Esophagus squamous epithelium (tissue), 5 donors: ENCODE results near the gene SLC17A5. TPM values are rescaled to one million over a fixed set of nuclear protein-coding genes. Genes with fewer than 3 reads are reported as not detected.
A peak's percentile ranks its signal among the peaks of the same experiment; 100 is the strongest.

Source experiments
- DNase-seq: peaks from one replicate; lab custom pipeline; 2025; lab: John Stamatoyannopoulos, UW
- H3K27ac ChIP-seq, 4 donors: fragments of 200-600 bp; sonication (generic); one replicate each; pipeline ENCODE4 v1.5.1; 2016 to 2019; ENCODE audit warnings: mild to moderate bottlenecking in 1 of 4
- H3K27me3 ChIP-seq, 4 donors: fragments of 200-600 bp; sonication (generic); 1 replicate in 3 of 4; 2 replicates in 1 of 4; pipeline versions ENCODE4 v1.5.1 to v1.6.0; 2017 to 2021; ENCODE audit warnings: antibody characterized with exemption in 1 of 4
- H3K36me3 ChIP-seq, 3 donors: fragments of 200-600 bp; sonication (generic); one replicate each; pipeline ENCODE4 v1.5.1; 2016 to 2019
- H3K4me1 ChIP-seq, 3 donors: fragments of 200-600 bp; sonication (generic); one replicate each; pipeline ENCODE4 v1.5.1; 2017 to 2019
- H3K4me3 ChIP-seq, 4 donors: fragments of 200-600 bp; sonication (generic); 1 replicate in 3 of 4; 2 replicates in 1 of 4; pipeline ENCODE4 v1.5.1; 2016 to 2019; ENCODE audit warnings: mild to moderate bottlenecking in 2 of 4, moderate library complexity in 1 of 4
- H3K9me3 ChIP-seq, 3 donors: fragments of 200-600 bp; sonication (generic); one replicate each; pipeline ENCODE4 v1.5.1; 2016 to 2019
- CTCF ChIP-seq, 6 experiments: fragments of 450-650 bp in 4 of 6; fragments of 200-600 bp in 2 of 6; sonication (generic) in 2 of 6; IDR thresholded peaks; one replicate each; pipeline ENCODE4 v1.5.1; 2016 to 2019; ENCODE audit warnings: antibody characterized with exemption in 6 of 6, mild to moderate bottlenecking in 4 of 6, moderate library complexity in 4 of 6
- POLR2A ChIP-seq, 4 donors: fragments of 450-650 bp; IDR thresholded peaks; one replicate each; pipeline ENCODE4 v1.6.1; 2017; ENCODE audit warnings: antibody characterized with exemption in 4 of 4, mild to moderate bottlenecking in 4 of 4, moderate library complexity in 3 of 4
- WGBS, 2 donors: methylation state at CpG; one replicate each; pipeline ENCODE4 v1.1.5; 2018; 5-methylcytosine and 5-hydroxymethylcytosine counted together
- intact Hi-C: fragments of 100-400 bp; cut with DNase I; formaldehyde crosslinking; loops from one replicate; pipeline ENCODE4 v1.15.0; 2022
- total RNA-seq, 4 donors: library from RNA; depleted of rRNA; stranded (reverse); fragments of >200 nt; gene quantifications; one replicate each; pipeline ENCODE4 v1.1.0, GENCODE V29; 2016
- donor health status: DM: yes; HTN: yes; CAD: no.

SLC17A5 gene
- total RNA-seq, 4 donors from 2014 or later, result 6.7 to 13.7 (median 9.9) TPM

DNA sequence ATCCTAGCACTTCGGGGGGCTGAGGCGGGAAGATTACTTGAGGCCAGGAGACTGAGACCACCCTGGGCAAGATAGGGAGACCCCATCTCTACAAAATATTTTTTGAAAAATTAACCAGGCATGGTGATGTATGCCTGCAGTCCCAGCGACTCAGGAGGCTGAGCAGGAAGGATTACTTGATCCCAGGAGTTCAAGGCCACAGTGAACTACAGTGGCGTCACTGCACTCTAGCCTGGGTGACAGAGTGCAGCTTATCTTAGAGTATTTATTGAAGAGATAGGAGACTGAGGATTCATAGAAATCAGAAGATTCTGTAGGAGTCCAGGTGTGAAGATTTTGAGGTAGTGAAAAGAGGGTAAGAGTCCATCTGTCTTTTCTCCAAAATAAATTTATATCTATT lies 45.0 kb downstream of the SLC17A5 start:
- H3K27ac ChIP-seq, result no peak overlapping the region
- no peak for TF ChIP-seq POLR2A (IDR thresholded peaks at IDR 0.05)
- no peak for TF ChIP-seq CTCF (IDR thresholded peaks at IDR 0.05)
- peaks cover 0 to 9% (median 0%) of the 10 kb centered on the region in 3 donors for H3K4me1 ChIP-seq
- DNase-seq, result no peak
- no peaks in the 10 kb centered on the region for H3K9me3 ChIP-seq
- WGBS, 2 donors, result 84 to 95% methylated on average over 2 to 3 of the region's 4 CpGs
- H3K4me3 ChIP-seq, result no peak overlapping the region
- H3K27me3 ChIP-seq, result no peaks in the 10 kb centered on the region
- peaks cover 0 to 66% (median 6%) of the 10 kb centered on the region in 3 donors for H3K36me3 ChIP-seq
- intact Hi-C loops, result no loop called here

DNA sequence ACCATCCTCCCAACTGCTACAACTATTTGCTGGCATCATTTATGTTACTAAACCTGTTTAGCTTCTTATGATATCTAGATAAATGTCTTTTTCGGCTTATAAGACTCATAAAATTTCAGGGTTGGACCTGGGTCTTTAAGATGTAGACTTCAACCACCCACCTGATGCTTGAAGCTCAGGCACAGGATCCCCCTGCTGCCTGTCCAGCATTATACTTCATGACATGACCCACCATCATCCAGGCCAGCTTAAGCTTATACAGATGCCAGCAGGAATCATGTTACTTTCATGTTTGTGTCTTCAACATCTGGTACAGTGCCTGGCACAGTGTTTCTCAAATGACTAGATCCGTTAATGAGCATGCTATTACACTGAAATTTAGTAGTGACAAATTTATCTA lies 47.4 kb downstream of the SLC17A5 start:
- Histone ChIP-seq H3K4me3 (no peak overlapping the region), H3K9me3 (no peaks in the 10 kb centered on the region), H3K27me3 (no peaks in the 10 kb centered on the region), H3K36me3 (peaks cover 0 to 48% (median 6%) of the 10 kb centered on the region in 3 donors), H3K4me1 (peaks cover 0 to 9% (median 0%) of the 10 kb centered on the region in 3 donors), H3K27ac (no peak overlapping the region)
- DNase-seq, result no peak
- no peak for TF ChIP-seq CTCF (IDR thresholded peaks at IDR 0.05)
- no peak for TF ChIP-seq POLR2A (IDR thresholded peaks at IDR 0.05)
- 62 to 79% methylated on average over 2 of the region's 2 CpGs for WGBS, 2 donors
- intact Hi-C loops, result no loop called here

DNA sequence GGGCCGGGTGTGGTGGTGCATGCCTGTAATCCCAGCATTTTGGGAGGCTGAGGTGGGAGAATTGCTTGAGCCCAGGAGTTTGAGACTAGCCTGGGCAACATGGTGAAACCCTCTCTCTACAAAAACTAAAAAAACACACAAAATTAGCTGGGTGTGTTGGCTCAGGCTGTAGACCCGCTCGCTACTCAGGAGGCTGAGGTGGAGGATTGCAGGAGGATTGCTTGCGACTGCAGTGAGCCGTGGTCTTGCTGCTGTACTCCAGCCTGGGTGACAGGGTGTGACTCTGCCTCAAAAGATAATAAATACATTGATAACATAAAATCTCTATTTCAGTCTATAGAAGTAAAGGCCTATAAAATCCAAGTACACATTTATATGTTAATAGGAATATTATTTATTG lies 49.3 kb downstream of the SLC17A5 start:
- Histone ChIP-seq H3K27ac (no peak overlapping the region), H3K27me3 (no peaks in the 10 kb centered on the region), H3K4me1 (no peaks in the 10 kb centered on the region), H3K9me3 (no peaks in the 10 kb centered on the region), H3K36me3 (peaks cover 0 to 42% (median 3%) of the 10 kb centered on the region in 3 donors), H3K4me3 (no peak overlapping the region)
- TF ChIP-seq POLR2A (IDR thresholded peaks at IDR 0.05) (no peak), CTCF (IDR thresholded peaks at IDR 0.05) (no peak)
- DNase-seq, result no peak
- intact Hi-C loops, result no loop called here
- 92 to 96% methylated on average over 3 to 5 of the region's 5 CpGs for WGBS, 2 donors

DNA sequence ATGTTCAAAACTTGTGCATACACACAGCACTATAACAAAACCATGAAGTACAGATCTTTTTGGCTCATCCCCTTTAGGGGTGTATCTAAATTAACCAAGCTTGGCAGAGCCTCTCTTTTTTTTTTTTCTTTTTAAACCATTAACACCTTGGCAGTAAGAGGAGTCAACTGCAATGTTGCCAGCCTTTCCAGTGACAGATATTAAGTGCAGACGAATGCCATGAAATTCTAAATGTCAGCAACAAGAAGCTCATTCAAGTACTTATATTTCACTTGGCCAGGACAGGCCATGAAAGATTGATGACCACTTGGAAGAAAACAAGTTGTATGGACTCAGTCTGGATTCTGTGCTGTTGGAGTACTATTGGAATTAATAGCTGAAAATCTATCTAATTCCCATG lies 49.8 kb downstream of the SLC17A5 start:
- no peak overlapping the region for H3K27ac ChIP-seq
- H3K27me3 ChIP-seq, result no peaks in the 10 kb centered on the region
- WGBS, 2 donors, result 37 to 45% methylated on average over 1 of the region's 1 CpG
- no peak for DNase-seq
- intact Hi-C loops, result no loop called here
- peaks cover 0 to 42% (median 0%) of the 10 kb centered on the region in 3 donors for H3K36me3 ChIP-seq
- TF ChIP-seq POLR2A (IDR thresholded peaks at IDR 0.05) (no peak), CTCF (IDR thresholded peaks at IDR 0.05) (no peak)
- H3K4me3 ChIP-seq, result no peak overlapping the region
- no peaks in the 10 kb centered on the region for H3K9me3 ChIP-seq
- no peaks in the 10 kb centered on the region for H3K4me1 ChIP-seq

DNA sequence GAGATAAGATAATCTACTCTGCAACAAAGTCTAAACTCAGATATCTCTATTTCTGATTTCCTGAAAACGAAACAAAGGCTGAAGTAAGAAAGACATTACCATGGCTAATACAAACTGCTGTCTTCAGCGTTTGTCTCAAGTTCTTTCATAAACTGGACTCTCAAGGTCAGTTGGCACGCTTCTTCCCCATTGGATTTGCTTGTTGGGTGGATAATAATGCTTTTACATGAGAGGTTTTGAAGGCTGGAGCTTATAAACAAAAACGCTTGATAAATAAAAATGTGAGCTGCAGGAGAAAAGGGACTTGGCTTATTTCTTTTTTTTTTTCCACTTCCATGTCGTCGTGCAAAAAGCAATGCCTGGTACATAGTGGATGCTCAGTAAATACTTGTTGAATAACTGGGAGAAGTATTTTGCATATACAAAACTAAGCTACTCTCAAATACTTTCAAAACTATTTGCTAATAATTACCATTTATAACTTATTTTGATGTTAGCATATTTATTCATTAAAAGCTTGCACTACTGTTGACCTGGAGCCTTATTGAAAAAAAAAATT lies 67.3 kb downstream of the SLC17A5 start:
- Histone ChIP-seq H3K27me3 (no peaks in the 10 kb centered on the region), H3K4me3 (peak overlapping the region in 3 of 4 donors; percentile 19 to 54 (median 19)), H3K27ac (peak overlapping the region; percentile 69 to 94 (median 92)), H3K9me3 (no peaks in the 10 kb centered on the region), H3K36me3 (no peaks in the 10 kb centered on the region), H3K4me1 (peaks cover 0 to 25% (median 9%) of the 10 kb centered on the region in 3 donors)
- TF ChIP-seq POLR2A (IDR thresholded peaks at IDR 0.05) (no peak), CTCF (IDR thresholded peaks at IDR 0.05) (no peak)
- intact Hi-C loops, result loop anchor here (10.0 kb wide), 1 partner anchor 62 kb away; the partner anchor contains the start of gene EEF1A1
- WGBS, 2 donors, result 9 to 19% methylated on average over 6 of the region's 6 CpGs
- DNase-seq, result no peak
